Liver (tissue), 9 donors: Measurements from ENCODE around the gene CX3CL1. TPM values are rescaled to one million over a fixed set of nuclear protein-coding genes. Genes with fewer than 3 reads are reported as not detected.

ENCODE experiments used
- DNase-seq: peaks from one replicate; pipeline ENCODE4 v3.0.0-alpha.2; 2017; ENCODE audit warnings: low spot score
- H3K27ac ChIP-seq, 2 donors: one replicate each; pipeline ENCODE4 v1.7.0; 2013; ENCODE audit warnings: inconsistent platforms in 2 of 2, low read length in 2 of 2, control low read depth in 1 of 2, low read depth in 1 of 2, mild to moderate bottlenecking in 1 of 2
- H3K27me3 ChIP-seq, 4 donors: one replicate each; pipeline versions ENCODE4 v1.6.1 to v1.7.0; 2013; ENCODE audit warnings: low read length in 3 of 4, inconsistent platforms in 1 of 4, mild to moderate bottlenecking in 1 of 4, moderate library complexity in 1 of 4; ENCODE audit not compliant: control insufficient read depth in 4 of 4, insufficient read depth in 4 of 4
- H3K36me3 ChIP-seq, 4 donors: one replicate each; pipeline versions ENCODE4 v1.6.1 to v1.7.0; 2013; ENCODE audit warnings: low read length in 3 of 4, mild to moderate bottlenecking in 3 of 4, low read depth in 1 of 4, moderate library complexity in 1 of 4; ENCODE audit not compliant: control insufficient read depth in 4 of 4, insufficient read depth in 3 of 4
- H3K4me1 ChIP-seq, 4 donors: one replicate each; pipeline versions ENCODE4 v1.6.1 to v1.7.0; 2013; ENCODE audit warnings: low read length in 3 of 4, mild to moderate bottlenecking in 3 of 4, moderate library complexity in 1 of 4; ENCODE audit not compliant: control insufficient read depth in 4 of 4, insufficient read depth in 4 of 4
- H3K4me3 ChIP-seq, 3 donors: one replicate each; pipeline versions ENCODE4 v1.6.1 to v1.7.0; 2013; ENCODE audit warnings: low read length in 3 of 3, control low read depth in 1 of 3, low read depth in 1 of 3, mild to moderate bottlenecking in 1 of 3
- H3K9ac ChIP-seq, 2 donors: one replicate each; pipeline ENCODE4 v1.7.0; 2013; ENCODE audit warnings: low read length in 2 of 2, mild to moderate bottlenecking in 2 of 2, moderate library complexity in 2 of 2, control low read depth in 1 of 2, low read depth in 1 of 2
- H3K9me3 ChIP-seq, 4 donors: one replicate each; pipeline versions ENCODE4 v1.6.1 to v1.7.0; 2013; ENCODE audit warnings: low read length in 3 of 4; ENCODE audit not compliant: control insufficient read depth in 4 of 4
- CTCF ChIP-seq: fragments of 150-350 bp; IDR thresholded peaks from 2 replicates; pipeline ENCODE4 v1.5.1; 2017; ENCODE audit warnings: improper control_type of control experiment, low read depth, low read length; ENCODE audit not compliant: missing input control
- FOXA2 ChIP-seq: IDR thresholded peaks from 2 replicates; pipeline ENCODE4 v1.6.1; 2016; ENCODE audit warnings: antibody characterized with exemption
- GABPA ChIP-seq, 2 donors: IDR thresholded peaks in 1 of 2; conservative IDR thresholded peaks in 1 of 2; 2 replicates each; pipeline ENCODE4 v1.6.1; 2016; ENCODE audit warnings: antibody characterized with exemption in 2 of 2, mild to moderate bottlenecking in 1 of 2, moderate library complexity in 1 of 2
- HNF4A ChIP-seq, 2 donors: conservative IDR thresholded peaks; 2 replicates each; pipeline ENCODE4 v1.6.1; 2016; ENCODE audit warnings: antibody characterized with exemption in 2 of 2, mild to moderate bottlenecking in 2 of 2
- HNF4G ChIP-seq: IDR thresholded peaks from 2 replicates; pipeline ENCODE4 v1.6.1; 2016; ENCODE audit warnings: antibody characterized with exemption
- NR2F2 ChIP-seq: IDR thresholded peaks from 2 replicates; pipeline ENCODE4 v1.6.1; 2016; ENCODE audit warnings: antibody characterized with exemption
- RAD21 ChIP-seq, 2 donors: IDR thresholded peaks; 2 replicates each; pipeline ENCODE4 v1.6.1; 2016; ENCODE audit warnings: antibody characterized with exemption in 2 of 2, mild to moderate bottlenecking in 2 of 2
- RXRA ChIP-seq, 2 donors: IDR thresholded peaks; 2 replicates each; pipeline ENCODE4 v1.6.1; 2017 to 2018; ENCODE audit warnings: antibody characterized with exemption in 2 of 2, mild to moderate bottlenecking in 1 of 2
- SP1 ChIP-seq: IDR thresholded peaks from 2 replicates; pipeline ENCODE4 v1.6.1; 2018; ENCODE audit warnings: antibody characterized with exemption, mild to moderate bottlenecking
- TAF1 ChIP-seq: conservative IDR thresholded peaks from 2 replicates; pipeline ENCODE4 v1.6.1; 2016; ENCODE audit warnings: antibody characterized with exemption, mild to moderate bottlenecking
- WGBS: extraction: QIAGEN DNeasy Blood & Tissue Kit; methylation state at CpG from one replicate; pipeline ENCODE4 v1.1.7; 2013; 5-methylcytosine and 5-hydroxymethylcytosine counted together
- polyA plus RNA-seq, 2 donors: library from polyadenylated mRNA; stranded (reverse) in 1 of 2; unstranded in 1 of 2; fragments of 200-250 nt in 1 of 2; fragments of >200 nt in 1 of 2; fragmentation: Nextera tagmentation in 1 of 2; extraction: Ambion mirVana in 1 of 2; gene quantifications; one replicate each; pipeline versions ENCODE4 v1.2.1 to v1.2.3, GENCODE V29; 2013 to 2015
- total RNA-seq, 2 donors: library from RNA; depleted of rRNA; stranded (reverse); fragments of >200 nt; gene quantifications; one replicate each; pipeline ENCODE4 v1.2.3, GENCODE V29; 2014
- TF ChIP-seq, protein P1 (sequence below): IDR thresholded peaks from 2 replicates; pipeline ENCODE4 v1.6.1; 2016; ENCODE audit warnings: antibody characterized with exemption, mild to moderate bottlenecking
- TF ChIP-seq, protein P2 (sequence below): IDR thresholded peaks from 2 replicates; pipeline ENCODE4 v1.6.1; 2016; ENCODE audit warnings: antibody characterized with exemption
- donor health status: healthy.
- donor health status: healthy.
- donor health status: healthy.
- donor health status: healthy.
- donor health status: healthy.

The CX3CL1 gene
- total and polyA plus RNA-seq, 4 donors: 2.5 to 5.9 (median 5.1) TPM

DNA sequence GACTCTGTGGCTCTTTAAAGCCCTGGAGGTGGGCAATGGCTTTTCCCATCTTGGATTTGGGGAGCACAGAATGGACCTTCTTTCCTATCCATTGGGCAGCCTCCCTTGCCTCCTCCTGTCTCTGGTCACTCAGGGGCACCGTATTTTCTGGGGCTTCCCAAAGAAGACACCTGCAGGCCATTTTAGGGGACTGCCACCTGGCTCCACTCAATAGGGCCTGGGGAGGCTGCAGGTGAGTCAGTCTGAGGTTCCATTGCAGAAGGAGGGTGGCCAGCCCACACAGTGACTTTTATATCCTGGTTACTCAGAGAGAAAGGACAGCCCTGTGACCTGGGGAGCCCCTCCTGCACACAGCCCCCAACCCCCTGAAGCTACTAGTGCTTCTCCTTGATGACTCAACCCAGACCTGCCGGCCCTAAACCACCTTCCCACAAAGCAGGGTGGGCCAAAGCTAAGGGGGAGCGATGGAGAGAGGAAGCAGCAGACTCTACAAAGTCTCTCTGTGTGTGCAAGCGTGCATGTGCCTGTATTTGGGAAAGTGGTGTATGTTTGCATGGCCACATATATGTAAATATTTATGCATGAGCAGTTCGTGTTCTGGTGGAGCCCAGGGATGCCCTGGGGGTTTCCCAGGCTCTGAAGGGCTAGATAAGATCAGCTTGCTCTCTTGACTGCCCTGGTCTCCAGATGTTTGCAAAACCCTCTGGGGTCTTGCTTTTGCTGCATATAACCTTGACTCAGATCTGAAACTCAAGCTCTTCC, 5.0 kb downstream of the CX3CL1 start:
- no peak for TF ChIP-seq HNF4A (conservative IDR thresholded peaks at IDR 0.05)
- TF ChIP-seq NR2F2: no peak
- TF ChIP-seq HNF4G: no peak
- TF ChIP-seq SP1: no peak
- no peak for TF ChIP-seq TAF1
- TF ChIP-seq, protein P1, sequence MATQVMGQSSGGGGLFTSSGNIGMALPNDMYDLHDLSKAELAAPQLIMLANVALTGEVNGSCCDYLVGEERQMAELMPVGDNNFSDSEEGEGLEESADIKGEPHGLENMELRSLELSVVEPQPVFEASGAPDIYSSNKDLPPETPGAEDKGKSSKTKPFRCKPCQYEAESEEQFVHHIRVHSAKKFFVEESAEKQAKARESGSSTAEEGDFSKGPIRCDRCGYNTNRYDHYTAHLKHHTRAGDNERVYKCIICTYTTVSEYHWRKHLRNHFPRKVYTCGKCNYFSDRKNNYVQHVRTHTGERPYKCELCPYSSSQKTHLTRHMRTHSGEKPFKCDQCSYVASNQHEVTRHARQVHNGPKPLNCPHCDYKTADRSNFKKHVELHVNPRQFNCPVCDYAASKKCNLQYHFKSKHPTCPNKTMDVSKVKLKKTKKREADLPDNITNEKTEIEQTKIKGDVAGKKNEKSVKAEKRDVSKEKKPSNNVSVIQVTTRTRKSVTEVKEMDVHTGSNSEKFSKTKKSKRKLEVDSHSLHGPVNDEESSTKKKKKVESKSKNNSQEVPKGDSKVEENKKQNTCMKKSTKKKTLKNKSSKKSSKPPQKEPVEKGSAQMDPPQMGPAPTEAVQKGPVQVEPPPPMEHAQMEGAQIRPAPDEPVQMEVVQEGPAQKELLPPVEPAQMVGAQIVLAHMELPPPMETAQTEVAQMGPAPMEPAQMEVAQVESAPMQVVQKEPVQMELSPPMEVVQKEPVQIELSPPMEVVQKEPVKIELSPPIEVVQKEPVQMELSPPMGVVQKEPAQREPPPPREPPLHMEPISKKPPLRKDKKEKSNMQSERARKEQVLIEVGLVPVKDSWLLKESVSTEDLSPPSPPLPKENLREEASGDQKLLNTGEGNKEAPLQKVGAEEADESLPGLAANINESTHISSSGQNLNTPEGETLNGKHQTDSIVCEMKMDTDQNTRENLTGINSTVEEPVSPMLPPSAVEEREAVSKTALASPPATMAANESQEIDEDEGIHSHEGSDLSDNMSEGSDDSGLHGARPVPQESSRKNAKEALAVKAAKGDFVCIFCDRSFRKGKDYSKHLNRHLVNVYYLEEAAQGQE: no peak
- no peak for TF ChIP-seq GABPA (IDR thresholded peaks at IDR 0.05 in 1 of 2, conservative IDR thresholded peaks at IDR 0.05 in 1 of 2)
- peak in 1 of 2 donors; percentile 12 for TF ChIP-seq RAD21 (IDR thresholded peaks at IDR 0.05)
- TF ChIP-seq, protein P2, sequence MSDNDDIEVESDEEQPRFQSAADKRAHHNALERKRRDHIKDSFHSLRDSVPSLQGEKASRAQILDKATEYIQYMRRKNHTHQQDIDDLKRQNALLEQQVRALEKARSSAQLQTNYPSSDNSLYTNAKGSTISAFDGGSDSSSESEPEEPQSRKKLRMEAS: no peak
- TF ChIP-seq CTCF: peak; percentile 0
- peaks cover 6 to 11% (median 8%) of the 10 kb centered on the region in 4 donors for H3K36me3 ChIP-seq
- WGBS: 52% methylated on average over 5 of the region's 5 CpGs
- H3K27ac ChIP-seq: no peak overlapping the region
- no peaks in the 10 kb centered on the region for H3K9me3 ChIP-seq
- H3K4me3 ChIP-seq: no peak overlapping the region
- H3K27me3 ChIP-seq: no peaks in the 10 kb centered on the region
- peaks cover 3 to 51% (median 26%) of the 10 kb centered on the region in 4 donors for H3K4me1 ChIP-seq
- no peak for DNase-seq
- no peak overlapping the region for H3K9ac ChIP-seq

GRCh38 chr16:57379579-57379978, 7.3 kb downstream of the CX3CL1 start:
- WGBS: 47% methylated on average over 10 of the region's 10 CpGs
- no peak overlapping the region for H3K9ac ChIP-seq
- peak overlapping the region; percentile 8 to 44 for H3K27ac ChIP-seq
- TF ChIP-seq FOXA2: no peak
- TF ChIP-seq HNF4A (conservative IDR thresholded peaks at IDR 0.05): peak in 1 of 2 donors; percentile 56
- TF ChIP-seq RAD21 (IDR thresholded peaks at IDR 0.05): peak in 1 of 2 donors; percentile 38
- TF ChIP-seq, protein P1: no peak
- peak; percentile 78 to 82 for TF ChIP-seq RXRA (IDR thresholded peaks at IDR 0.05)
- no peak overlapping the region for H3K4me3 ChIP-seq
- H3K9me3 ChIP-seq: no peaks in the 10 kb centered on the region
- peaks cover 3 to 36% (median 19%) of the 10 kb centered on the region in 4 donors for H3K4me1 ChIP-seq
- H3K27me3 ChIP-seq: no peaks in the 10 kb centered on the region
- DNase-seq: no peak
- H3K36me3 ChIP-seq: peaks cover 6 to 15% (median 9%) of the 10 kb centered on the region in 4 donors
